Neural cell (in vitro differentiated cells): ENCODE measurements around the gene COL4A2. TPM values are rescaled to one million over a fixed set of nuclear protein-coding genes. Genes with fewer than 3 reads are reported as not detected.

Experiments used
- H2AFZ ChIP-seq: fragments of 200-600, 300-800 bp; sonication (generic), shearing (Covaris generic); 2 replicates; pipeline ENCODE4 v1.6.0; 2014; ENCODE audit warnings: low read depth, mild to moderate bottlenecking, antibody characterized with exemption, low read length, moderate library complexity
- H3F3A ChIP-seq: fragments of 200-600 bp; shearing (Covaris generic); 2 replicates; pipeline ENCODE4 v1.6.1; 2016; ENCODE audit warnings: mild to moderate bottlenecking, moderate library complexity, mixed read lengths, antibody characterized with exemption, low read length; ENCODE audit not compliant: insufficient read depth, poor library complexity, severe bottlenecking
- H3K27ac ChIP-seq: fragments of 200-600, 300-800 bp; sonication (generic), shearing (Covaris generic); 2 replicates; pipeline ENCODE4 v1.5.1; 2014; ENCODE audit warnings: mild to moderate bottlenecking, low read length, moderate library complexity
- H3K27me3 ChIP-seq: fragments of 300-800, 200-600 bp; sonication (generic), shearing (Covaris generic); 2 replicates; pipeline ENCODE4 v1.6.0; 2014; ENCODE audit warnings: mild to moderate bottlenecking, low read depth, low read length, moderate library complexity; ENCODE audit not compliant: insufficient read depth
- H3K36me3 ChIP-seq: fragments of 300-800, 200-600 bp; sonication (generic), shearing (Covaris generic); 2 replicates; pipeline ENCODE4 v1.5.1; 2014; ENCODE audit warnings: mild to moderate bottlenecking, antibody characterized with exemption, low read length, moderate library complexity; ENCODE audit not compliant: insufficient read depth
- H3K4me2 ChIP-seq: fragments of 300-800, 200-600 bp; sonication (generic), shearing (Covaris generic); 2 replicates; pipeline ENCODE4 v1.6.0; 2014; ENCODE audit warnings: mild to moderate bottlenecking, low read length
- H3K4me3 ChIP-seq: fragments of 300-800, 200-600 bp; sonication (generic), shearing (Covaris generic); 2 replicates; pipeline ENCODE4 v1.5.1; 2014; ENCODE audit warnings: mild to moderate bottlenecking, low read length, moderate library complexity
- H3K79me2 ChIP-seq: fragments of 200-600 bp; shearing (Covaris generic); replicated peaks from 2 replicates; pipeline ENCODE4 v1.6.0; 2014; ENCODE audit warnings: mild to moderate bottlenecking, low read length, moderate library complexity; ENCODE audit not compliant: insufficient read depth
- H3K9ac ChIP-seq: fragments of 300-800, 200-600 bp; sonication (generic), shearing (Covaris generic); 2 replicates; pipeline ENCODE4 v1.6.1; 2016; ENCODE audit warnings: mild to moderate bottlenecking, low read length, mixed read lengths
- H3K9me2 ChIP-seq: fragments of 200-600 bp; shearing (Covaris generic); 2 replicates; pipeline ENCODE4 v1.6.1; 2016; ENCODE audit warnings: mild to moderate bottlenecking, low read length, mixed read lengths; ENCODE audit not compliant: insufficient read depth
- H3K9me3 ChIP-seq: fragments of 200-600, 300-800 bp; sonication (generic), shearing (Covaris generic); 2 replicates; pipeline ENCODE4 v1.6.1; 2016; ENCODE audit warnings: mild to moderate bottlenecking, mixed run types, low read length, moderate library complexity, mixed read lengths
- H4K20me1 ChIP-seq: fragments of 200-600 bp; shearing (Covaris generic); 2 replicates; pipeline ENCODE4 v1.6.1; 2016; ENCODE audit warnings: mild to moderate bottlenecking, mixed run types; ENCODE audit not compliant: insufficient read depth
- EP300 ChIP-seq: fragments of 450-650 bp; conservative IDR thresholded peaks from 2 replicates; pipeline ENCODE4 v1.6.1; 2014; ENCODE audit warnings: antibody characterized with exemption, mild to moderate bottlenecking, moderate library complexity; ENCODE audit not compliant: poor library complexity, severe bottlenecking
- EZH2 ChIP-seq: fragments of 200-600, 300-800 bp; shearing (Covaris generic), sonication (generic); IDR thresholded peaks from 2 replicates; pipeline ENCODE4 v1.6.1; 2014; ENCODE audit warnings: antibody characterized with exemption, low read length, borderline replicate concordance, mild to moderate bottlenecking; ENCODE audit not compliant: insufficient read depth, poor library complexity, severe bottlenecking
- MXI1 ChIP-seq: fragments of 450-650 bp; conservative IDR thresholded peaks from 2 replicates; pipeline ENCODE4 v1.6.1; 2014; ENCODE audit warnings: antibody characterized with exemption, mild to moderate bottlenecking; ENCODE audit not compliant: poor library complexity, severe bottlenecking
- POLR2AphosphoS5 ChIP-seq: IDR thresholded peaks from 2 replicates; pipeline ENCODE4 v1.6.1; 2012
- RAD21 ChIP-seq: fragments of 450-650 bp; conservative IDR thresholded peaks from 2 replicates; pipeline ENCODE4 v1.6.1; 2014; ENCODE audit warnings: antibody characterized with exemption, mild to moderate bottlenecking, moderate library complexity
- SMC3 ChIP-seq: fragments of 450-650 bp; conservative IDR thresholded peaks from 2 replicates; pipeline ENCODE4 v1.6.1; 2014; ENCODE audit warnings: antibody characterized with exemption, mild to moderate bottlenecking, moderate library complexity; ENCODE audit not compliant: poor library complexity
- TAF1 ChIP-seq: IDR thresholded peaks from 2 replicates; pipeline ENCODE4 v1.6.1; 2012; ENCODE audit warnings: low read depth
- polyA plus RNA-seq: library from polyadenylated mRNA; depleted of rRNA; stranded (reverse); fragments of >200 nt; gene quantifications from 2 replicates; pipeline ENCODE4 v1.2.3, GENCODE V29; 2014
- TF ChIP-seq, protein P1 (sequence below): IDR thresholded peaks from 2 replicates; pipeline ENCODE4 v1.6.1; 2012; ENCODE audit warnings: borderline replicate concordance
- TF ChIP-seq, protein P2 (sequence below): fragments of 450-650 bp; IDR thresholded peaks from 2 replicates; pipeline ENCODE4 v1.5.1; 2014; ENCODE audit warnings: antibody characterized with exemption, mild to moderate bottlenecking, moderate library complexity; ENCODE audit not compliant: poor library complexity, severe bottlenecking

The COL4A2 gene
- polyA plus RNA-seq, 1 donor from 2014 or later, result 30.8 TPM

DNA sequence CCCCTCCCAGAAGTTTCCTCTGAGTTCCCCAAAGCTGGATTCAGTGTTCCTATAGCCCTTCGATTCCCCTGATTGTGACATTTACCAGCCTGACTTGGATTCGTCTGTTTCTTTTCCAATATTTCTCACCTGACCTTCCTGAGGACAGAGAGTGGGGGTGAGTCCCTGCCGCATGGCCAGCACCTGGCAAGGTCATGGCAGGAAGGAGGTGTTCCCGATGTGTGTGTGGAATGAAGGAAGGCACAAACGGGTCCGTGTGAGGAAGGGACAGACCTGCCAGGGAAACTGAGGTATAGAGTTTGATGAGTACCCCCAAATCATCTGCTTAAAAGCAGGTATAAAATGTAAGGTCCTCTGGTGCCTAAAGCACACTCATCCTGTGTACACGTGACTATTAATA is 3.4 kb upstream of the COL4A2 start:
- no peak overlapping the region for H3K4me3 ChIP-seq
- no peaks in the 10 kb centered on the region for H4K20me1 ChIP-seq
- H3K4me2 ChIP-seq, result no peak overlapping the region
- H2AFZ ChIP-seq, result no peak overlapping the region
- no peaks in the 10 kb centered on the region for H3K9me3 ChIP-seq
- H3K9ac ChIP-seq, result no peak overlapping the region
- no peaks in the 10 kb centered on the region for H3K9me2 ChIP-seq
- peaks cover 2% of the 10 kb centered on the region for H3K27me3 ChIP-seq
- H3K79me2 ChIP-seq, result no peaks in the 10 kb centered on the region
- TF ChIP-seq MXI1 (no peak), SMC3 (no peak), EP300 (no peak), TAF1 (no peak), POLR2AphosphoS5 (no peak), EZH2 (no peak), RAD21 (no peak)
- TF ChIP-seq, protein P1, sequence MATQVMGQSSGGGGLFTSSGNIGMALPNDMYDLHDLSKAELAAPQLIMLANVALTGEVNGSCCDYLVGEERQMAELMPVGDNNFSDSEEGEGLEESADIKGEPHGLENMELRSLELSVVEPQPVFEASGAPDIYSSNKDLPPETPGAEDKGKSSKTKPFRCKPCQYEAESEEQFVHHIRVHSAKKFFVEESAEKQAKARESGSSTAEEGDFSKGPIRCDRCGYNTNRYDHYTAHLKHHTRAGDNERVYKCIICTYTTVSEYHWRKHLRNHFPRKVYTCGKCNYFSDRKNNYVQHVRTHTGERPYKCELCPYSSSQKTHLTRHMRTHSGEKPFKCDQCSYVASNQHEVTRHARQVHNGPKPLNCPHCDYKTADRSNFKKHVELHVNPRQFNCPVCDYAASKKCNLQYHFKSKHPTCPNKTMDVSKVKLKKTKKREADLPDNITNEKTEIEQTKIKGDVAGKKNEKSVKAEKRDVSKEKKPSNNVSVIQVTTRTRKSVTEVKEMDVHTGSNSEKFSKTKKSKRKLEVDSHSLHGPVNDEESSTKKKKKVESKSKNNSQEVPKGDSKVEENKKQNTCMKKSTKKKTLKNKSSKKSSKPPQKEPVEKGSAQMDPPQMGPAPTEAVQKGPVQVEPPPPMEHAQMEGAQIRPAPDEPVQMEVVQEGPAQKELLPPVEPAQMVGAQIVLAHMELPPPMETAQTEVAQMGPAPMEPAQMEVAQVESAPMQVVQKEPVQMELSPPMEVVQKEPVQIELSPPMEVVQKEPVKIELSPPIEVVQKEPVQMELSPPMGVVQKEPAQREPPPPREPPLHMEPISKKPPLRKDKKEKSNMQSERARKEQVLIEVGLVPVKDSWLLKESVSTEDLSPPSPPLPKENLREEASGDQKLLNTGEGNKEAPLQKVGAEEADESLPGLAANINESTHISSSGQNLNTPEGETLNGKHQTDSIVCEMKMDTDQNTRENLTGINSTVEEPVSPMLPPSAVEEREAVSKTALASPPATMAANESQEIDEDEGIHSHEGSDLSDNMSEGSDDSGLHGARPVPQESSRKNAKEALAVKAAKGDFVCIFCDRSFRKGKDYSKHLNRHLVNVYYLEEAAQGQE, result no peak
- TF ChIP-seq, protein P2, sequence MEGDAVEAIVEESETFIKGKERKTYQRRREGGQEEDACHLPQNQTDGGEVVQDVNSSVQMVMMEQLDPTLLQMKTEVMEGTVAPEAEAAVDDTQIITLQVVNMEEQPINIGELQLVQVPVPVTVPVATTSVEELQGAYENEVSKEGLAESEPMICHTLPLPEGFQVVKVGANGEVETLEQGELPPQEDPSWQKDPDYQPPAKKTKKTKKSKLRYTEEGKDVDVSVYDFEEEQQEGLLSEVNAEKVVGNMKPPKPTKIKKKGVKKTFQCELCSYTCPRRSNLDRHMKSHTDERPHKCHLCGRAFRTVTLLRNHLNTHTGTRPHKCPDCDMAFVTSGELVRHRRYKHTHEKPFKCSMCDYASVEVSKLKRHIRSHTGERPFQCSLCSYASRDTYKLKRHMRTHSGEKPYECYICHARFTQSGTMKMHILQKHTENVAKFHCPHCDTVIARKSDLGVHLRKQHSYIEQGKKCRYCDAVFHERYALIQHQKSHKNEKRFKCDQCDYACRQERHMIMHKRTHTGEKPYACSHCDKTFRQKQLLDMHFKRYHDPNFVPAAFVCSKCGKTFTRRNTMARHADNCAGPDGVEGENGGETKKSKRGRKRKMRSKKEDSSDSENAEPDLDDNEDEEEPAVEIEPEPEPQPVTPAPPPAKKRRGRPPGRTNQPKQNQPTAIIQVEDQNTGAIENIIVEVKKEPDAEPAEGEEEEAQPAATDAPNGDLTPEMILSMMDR, result no peak
- H3K36me3 ChIP-seq, result no peaks in the 10 kb centered on the region
- H3F3A ChIP-seq, result no peaks in the 10 kb centered on the region
- no peak overlapping the region for H3K27ac ChIP-seq

DNA sequence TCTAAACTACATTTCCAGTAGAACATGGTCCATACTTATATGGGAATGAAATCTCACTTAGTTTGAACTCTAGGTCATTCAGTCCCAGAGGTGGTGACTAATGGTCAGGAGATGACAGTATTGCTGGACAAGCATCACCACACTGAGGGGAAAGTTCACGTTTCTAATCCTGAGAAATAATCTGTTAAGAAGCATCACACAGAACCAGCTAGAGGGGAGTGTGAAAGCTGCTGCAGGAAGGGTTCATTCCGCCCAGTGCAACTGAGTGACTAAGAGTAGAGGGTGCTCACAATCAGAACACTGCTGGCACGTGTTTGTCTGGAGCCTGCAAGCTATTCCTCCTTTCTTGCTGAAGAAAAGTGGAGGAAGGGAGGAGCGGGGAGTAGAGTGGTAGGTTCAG is 2.8 kb upstream of the COL4A2 start:
- no peaks in the 10 kb centered on the region for H3F3A ChIP-seq
- H3K36me3 ChIP-seq, result no peaks in the 10 kb centered on the region
- H3K4me2 ChIP-seq, result no peak overlapping the region
- TF ChIP-seq SMC3 (no peak), TAF1 (no peak), EP300 (no peak), RAD21 (no peak), POLR2AphosphoS5 (no peak), MXI1 (no peak), EZH2 (no peak)
- TF ChIP-seq, protein P1, result no peak
- TF ChIP-seq, protein P2, result no peak
- H3K4me3 ChIP-seq, result no peak overlapping the region
- no peak overlapping the region for H2AFZ ChIP-seq
- peaks cover 8% of the 10 kb centered on the region for H3K27me3 ChIP-seq
- no peaks in the 10 kb centered on the region for H4K20me1 ChIP-seq
- no peaks in the 10 kb centered on the region for H3K9me2 ChIP-seq
- no peaks in the 10 kb centered on the region for H3K79me2 ChIP-seq
- H3K9me3 ChIP-seq, result no peaks in the 10 kb centered on the region
- H3K9ac ChIP-seq, result no peak overlapping the region
- no peak overlapping the region for H3K27ac ChIP-seq
